Endodermal cell (in vitro differentiated cells): ENCODE measurements around the gene PITX2. TPM values are rescaled to one million over a fixed set of nuclear protein-coding genes. Genes with fewer than 3 reads are reported as not detected.

ENCODE experiments used
- DNase-seq: peaks from one replicate; pipeline ENCODE4 v3.0.0-alpha.2; 2017
- H3K27ac ChIP-seq: 2 replicates; pipeline ENCODE4 v1.5.1; 2013; ENCODE audit warnings: mild to moderate bottlenecking, low read depth, low read length, moderate library complexity
- H3K27me3 ChIP-seq: 2 replicates; pipeline ENCODE4 v1.6.1; 2013; ENCODE audit warnings: mild to moderate bottlenecking, low read length, moderate library complexity; ENCODE audit not compliant: insufficient read depth, control insufficient read depth, poor library complexity, severe bottlenecking
- H3K36me3 ChIP-seq: 2 replicates; pipeline ENCODE4 v1.7.0; 2013; ENCODE audit warnings: mild to moderate bottlenecking, low read length, moderate library complexity; ENCODE audit not compliant: control insufficient read depth, insufficient read depth
- H3K4me1 ChIP-seq: one replicate; pipeline ENCODE4 v1.7.0; 2013; ENCODE audit warnings: low read length; ENCODE audit not compliant: control insufficient read depth, insufficient read depth
- H3K4me3 ChIP-seq: 2 replicates; pipeline ENCODE4 v1.5.1; 2013; ENCODE audit warnings: mild to moderate bottlenecking, low read length, moderate library complexity
- H3K9ac ChIP-seq: 2 replicates; pipeline ENCODE4 v1.6.1; 2013; ENCODE audit warnings: mild to moderate bottlenecking, low read length, moderate library complexity; ENCODE audit not compliant: poor library complexity, severe bottlenecking; ENCODE audit errors: extremely low read depth
- H3K9me3 ChIP-seq: 2 replicates; pipeline ENCODE4 v1.6.1; 2013; ENCODE audit warnings: mild to moderate bottlenecking, low read length, moderate library complexity; ENCODE audit not compliant: control insufficient read depth
- H3K27ac Mint-ChIP-seq: 2 replicates; pipeline ENCODE4 v1.8.0; 2020; ENCODE audit warnings: mixed read lengths
- H3K27me3 Mint-ChIP-seq: 2 replicates; pipeline ENCODE4 v1.8.0; 2021; ENCODE audit warnings: mild to moderate bottlenecking, mixed read lengths; ENCODE audit not compliant: insufficient read depth
- H3K36me3 Mint-ChIP-seq: 2 replicates; pipeline ENCODE4 v1.8.0; 2020; ENCODE audit warnings: low read depth, mixed read lengths
- H3K4me1 Mint-ChIP-seq: 2 replicates; pipeline ENCODE4 v1.8.0; 2020; ENCODE audit warnings: mixed read lengths
- H3K4me3 Mint-ChIP-seq: 2 replicates; pipeline ENCODE4 v1.8.0; 2020; ENCODE audit warnings: mild to moderate bottlenecking, moderate library complexity, mixed read lengths
- H3K9me3 Mint-ChIP-seq: 2 replicates; pipeline ENCODE4 v1.8.0; 2020; ENCODE audit warnings: mild to moderate bottlenecking, mixed read lengths
- CTCF ChIP-seq: fragments of 200-600 bp; sonication (generic); conservative IDR thresholded peaks from 2 replicates; pipeline ENCODE4 v1.5.0; 2021; ENCODE audit warnings: antibody characterized with exemption, mild to moderate bottlenecking
- WGBS, 2 experiments: methylation state at CpG; one replicate each; pipeline versions ENCODE4 v1.1.5 to v1.1.7; 2013; ENCODE audit warnings: missing lambda C conversion rate in 2 of 2, mixed read lengths in 1 of 2; ENCODE audit not compliant: insufficient coverage in 1 of 2, insufficient read length in 1 of 2; 5-methylcytosine and 5-hydroxymethylcytosine counted together
- total RNA-seq, 2 donors: library from RNA; stranded (reverse); fragmentation: NEBNext Ultra II Directional in 1 of 2; extraction: Animal tissue kit (Norgen Biotek cat#: 25700) in 1 of 2; gene quantifications; 2 replicates in 1 of 2; 3 replicates in 1 of 2; pipeline ENCODE4 v1.2.1, GENCODE V29; 2021

Gene PITX2
- total RNA-seq, 2 donors from 2014 or later: 28.8 to 32.7 TPM

- H3K4me1 Mint-ChIP-seq: peaks cover 49% of the 10 kb centered on the region
- no peaks in the 10 kb centered on the region for H3K36me3 Mint-ChIP-seq
- peak overlapping the region; percentile 56 for H3K4me3 Mint-ChIP-seq
- WGBS, 2 experiments: 18 to 40% methylated on average over 1 to 6 of the region's 7 CpGs
- Histone ChIP-seq H3K9ac (no peak overlapping the region), H3K4me3 (peak overlapping the region; percentile 31), H3K36me3 (no peaks in the 10 kb centered on the region), H3K27me3 (peaks cover 79% of the 10 kb centered on the region), H3K9me3 (no peaks in the 10 kb centered on the region), H3K4me1 (peaks cover 5% of the 10 kb centered on the region), H3K27ac (no peak overlapping the region)
- peaks cover 83% of the 10 kb centered on the region for H3K27me3 Mint-ChIP-seq
- H3K9me3 Mint-ChIP-seq: no peaks in the 10 kb centered on the region
- DNase-seq: no peak
- no peak overlapping the region for H3K27ac Mint-ChIP-seq
- TF ChIP-seq CTCF: no peak
Measured at GRCh38 chr4:110635163-110635865, 12.4 kb upstream of the PITX2 start.

- no peak for TF ChIP-seq CTCF
- Histone ChIP-seq H3K4me3 (peak overlapping the region; percentile 36), H3K36me3 (no peaks in the 10 kb centered on the region), H3K27me3 (peaks cover 79% of the 10 kb centered on the region), H3K9ac (no peak overlapping the region), H3K4me1 (peaks cover 10% of the 10 kb centered on the region), H3K27ac (no peak overlapping the region), H3K9me3 (no peaks in the 10 kb centered on the region)
- no peaks in the 10 kb centered on the region for H3K9me3 Mint-ChIP-seq
- peaks cover 83% of the 10 kb centered on the region for H3K27me3 Mint-ChIP-seq
- H3K4me3 Mint-ChIP-seq: peak overlapping the region; percentile 56
- 7 to 22% methylated on average over 5 to 10 of the region's 11 CpGs for WGBS, 2 experiments
- H3K36me3 Mint-ChIP-seq: no peaks in the 10 kb centered on the region
- H3K27ac Mint-ChIP-seq: no peak overlapping the region
- H3K4me1 Mint-ChIP-seq: peaks cover 47% of the 10 kb centered on the region
- no peak for DNase-seq
Measured at GRCh38 chr4:110634350-110635162, 11.7 kb upstream of the PITX2 start.

GRCh38 chr4:110633358-110634341, 10.8 kb upstream of the PITX2 start:
- peak overlapping the region; percentile 36 for H3K4me3 ChIP-seq
- WGBS, 2 experiments: 8 to 9% methylated on average over 16 to 59 of the region's 59 CpGs
- H3K27me3 ChIP-seq: peaks cover 79% of the 10 kb centered on the region
- TF ChIP-seq CTCF: no peak
- peaks cover 83% of the 10 kb centered on the region for H3K27me3 Mint-ChIP-seq
- peak overlapping the region; percentile 56 for H3K4me3 Mint-ChIP-seq
- no peaks in the 10 kb centered on the region for H3K36me3 Mint-ChIP-seq
- H3K27ac ChIP-seq: no peak overlapping the region
- H3K27ac Mint-ChIP-seq: no peak overlapping the region
- no peak overlapping the region for H3K9ac ChIP-seq
- no peaks in the 10 kb centered on the region for H3K36me3 ChIP-seq
- peaks cover 9% of the 10 kb centered on the region for H3K4me1 ChIP-seq
- DNase-seq: peak; percentile 76
- peaks cover 45% of the 10 kb centered on the region for H3K4me1 Mint-ChIP-seq
- H3K9me3 ChIP-seq: no peaks in the 10 kb centered on the region
- no peaks in the 10 kb centered on the region for H3K9me3 Mint-ChIP-seq
